H1 (cell line): ENCODE results near the gene KCTD17. TPM values are rescaled to one million over a fixed set of nuclear protein-coding genes. Genes with fewer than 3 reads are reported as not detected.

Experiments used
- CTCF ChIA-PET: fragments of 300-600 bp; sonication (Branson Sonifier 250); formaldehyde crosslinking; loops from one replicate; lab custom pipeline; 2021; ENCODE audit not compliant: partially characterized antibody; lab: Charles Lee
- POLR2A ChIA-PET: fragments of 300-600 bp; sonication (Branson Sonifier 250); formaldehyde crosslinking; loops from one replicate; lab custom pipeline; 2021; ENCODE audit warnings: inconsistent platforms; ENCODE audit not compliant: partially characterized antibody; lab: Charles Lee
- DNase-seq, 2 experiments: peaks; one replicate each; pipeline versions ENCODE4 v3.0.0 to v3.0.0-alpha.2; 2010 to 2022; ENCODE audit warnings: low spot score in 2 of 2, low read depth in 1 of 2, mixed read lengths in 1 of 2
- FAIRE-seq: peaks from 2 replicates; lab custom pipeline; 2011; peaks lifted over from hg19 to GRCh38; lab: Jason Lieb, UNC
- H2AFZ ChIP-seq: 2 replicates; pipeline ENCODE4 v1.8.1; 2012; ENCODE audit warnings: low read length, inconsistent platforms
- H2AK5ac ChIP-seq: 2 replicates; pipeline ENCODE4 v1.6.1; 2013; ENCODE audit warnings: low read depth, low read length
- H2BK120ac ChIP-seq: replicated peaks from 2 replicates; pipeline ENCODE3; 2013; ENCODE audit warnings: low read depth, low read length, inconsistent platforms
- H2BK12ac ChIP-seq: 2 replicates; pipeline ENCODE4 v1.6.1; 2013; ENCODE audit warnings: low read depth, low read length
- H2BK15ac ChIP-seq: 2 replicates; pipeline ENCODE4 v1.6.1; 2013; ENCODE audit warnings: low read length
- H2BK20ac ChIP-seq: 2 replicates; pipeline ENCODE4 v1.6.1; 2013; ENCODE audit warnings: low read length
- H2BK5ac ChIP-seq: 2 replicates; pipeline ENCODE4 v1.6.1; 2013; ENCODE audit warnings: low read depth, low read length
- H3K14ac ChIP-seq: 2 replicates; pipeline ENCODE4 v1.6.1; 2013; ENCODE audit warnings: inconsistent platforms; ENCODE audit not compliant: insufficient read length
- H3K18ac ChIP-seq: 2 replicates; pipeline ENCODE4 v1.6.1; 2013; ENCODE audit warnings: low read length; ENCODE audit errors: extremely low read depth
- H3K23ac ChIP-seq: 2 replicates; pipeline ENCODE4 v1.6.1; 2013; ENCODE audit warnings: inconsistent platforms; ENCODE audit not compliant: insufficient read length
- H3K23me2 ChIP-seq: 2 replicates; pipeline ENCODE4 v1.6.1; 2013; ENCODE audit warnings: low read depth, low read length
- H3K27ac ChIP-seq: 2 replicates; pipeline ENCODE4 v1.6.1; 2011; ENCODE audit warnings: low read depth, low read length, inconsistent platforms
- H3K27me3 ChIP-seq, 4 experiments: replicated peaks in 1 of 4; 1 replicate in 1 of 4; 2 replicates in 3 of 4; pipeline versions ENCODE4 v1.6.1 to v1.8.1; 2011 to 2013; ENCODE audit warnings: low read length in 3 of 4, mild to moderate bottlenecking in 3 of 4, inconsistent platforms in 2 of 4, mixed read lengths in 2 of 4, moderate library complexity in 1 of 4; ENCODE audit not compliant: control insufficient read depth in 3 of 4, insufficient read depth in 3 of 4; ENCODE audit errors: extremely low read depth in 1 of 4
- H3K36me3 ChIP-seq, 4 experiments: 2 replicates each; pipeline versions ENCODE4 v1.6.1 to v1.8.1; 2011 to 2013; ENCODE audit warnings: mild to moderate bottlenecking in 4 of 4, low read length in 3 of 4, moderate library complexity in 2 of 4, control low read depth in 1 of 4, inconsistent platforms in 1 of 4; ENCODE audit not compliant: insufficient read depth in 4 of 4, control insufficient read depth in 2 of 4
- H3K4ac ChIP-seq: replicated peaks from 2 replicates; pipeline ENCODE3; 2013; ENCODE audit warnings: low read length, low read depth, mixed read lengths, inconsistent platforms; ENCODE audit not compliant: insufficient read length
- H3K4me1 ChIP-seq, 4 experiments: replicated peaks in 1 of 4; 1 replicate in 1 of 4; 2 replicates in 3 of 4; pipeline versions ENCODE4 v1.6.1 to v1.8.1; 2011 to 2013; ENCODE audit warnings: low read length in 3 of 4, inconsistent platforms in 2 of 4, mixed read lengths in 1 of 4; ENCODE audit not compliant: insufficient read depth in 4 of 4, control insufficient read depth in 3 of 4
- H3K4me2 ChIP-seq, 2 experiments: 2 replicates each; pipeline versions ENCODE4 v1.6.1 to v1.8.1; 2011 to 2013; ENCODE audit warnings: low read depth in 2 of 2, low read length in 2 of 2, control low read depth in 1 of 2, inconsistent platforms in 1 of 2, mild to moderate bottlenecking in 1 of 2; ENCODE audit not compliant: insufficient read depth in 1 of 2
- H3K4me3 ChIP-seq, 4 experiments: fragments of 200-600, 300-600 bp in 1 of 4; sonication (generic), shearing (Covaris generic), sonication (Bioruptor Twin) in 1 of 4; 2 replicates each; pipeline versions ENCODE4 v1.5.1 to v1.8.1; 2011 to 2016; ENCODE audit warnings: low read length in 4 of 4, low read depth in 3 of 4, control low read depth in 2 of 4, inconsistent platforms in 2 of 4, mild to moderate bottlenecking in 2 of 4, mixed read lengths in 1 of 4, moderate library complexity in 1 of 4; ENCODE audit not compliant: insufficient read depth in 2 of 4; ENCODE audit errors: extremely low read depth in 1 of 4
- H3K56ac ChIP-seq: replicated peaks from 2 replicates; pipeline ENCODE3; 2013; ENCODE audit warnings: low read depth, mild to moderate bottlenecking, mixed read lengths, low read length, inconsistent platforms; ENCODE audit not compliant: insufficient read length
- H3K79me1 ChIP-seq: 2 replicates; pipeline ENCODE4 v1.6.1; 2013; ENCODE audit warnings: low read depth, low read length, control low read depth
- H3K79me2 ChIP-seq, 2 experiments: 2 replicates each; pipeline versions ENCODE4 v1.6.1 to v1.8.1; 2012 to 2013; ENCODE audit warnings: low read length in 2 of 2, mild to moderate bottlenecking in 2 of 2, inconsistent platforms in 1 of 2; ENCODE audit not compliant: insufficient read depth in 2 of 2, control insufficient read depth in 1 of 2
- H3K9ac ChIP-seq, 4 experiments: replicated peaks in 1 of 4; 1 replicate in 1 of 4; 2 replicates in 3 of 4; pipeline versions ENCODE4 v1.6.1 to v1.8.1; 2011 to 2013; ENCODE audit warnings: low read depth in 3 of 4, low read length in 3 of 4, control low read depth in 2 of 4, mild to moderate bottlenecking in 2 of 4, moderate library complexity in 2 of 4, inconsistent platforms in 1 of 4; ENCODE audit errors: extremely low read depth in 1 of 4
- H3K9me3 ChIP-seq, 2 experiments: 2 replicates each; pipeline versions ENCODE4 v1.6.1 to v1.8.1; 2012 to 2013; ENCODE audit warnings: mild to moderate bottlenecking in 2 of 2, moderate library complexity in 2 of 2, control low read depth in 1 of 2, inconsistent platforms in 1 of 2, low read depth in 1 of 2, low read length in 1 of 2, mixed read lengths in 1 of 2; ENCODE audit not compliant: insufficient read depth in 2 of 2
- H4K20me1 ChIP-seq, 2 experiments: replicated peaks in 1 of 2; 2 replicates each; pipeline versions ENCODE3 to v1.8.1; 2011 to 2013; ENCODE audit warnings: inconsistent platforms in 2 of 2, low read length in 2 of 2, mild to moderate bottlenecking in 1 of 2; ENCODE audit not compliant: insufficient read depth in 2 of 2, control insufficient read depth in 1 of 2
- H4K5ac ChIP-seq: 2 replicates; pipeline ENCODE4 v1.6.1; 2013; ENCODE audit warnings: low read length, low read depth, mixed read lengths, inconsistent platforms; ENCODE audit not compliant: insufficient read length
- H4K8ac ChIP-seq: 2 replicates; pipeline ENCODE4 v1.8.0; 2013; ENCODE audit warnings: mild to moderate bottlenecking, moderate library complexity, low read length, inconsistent platforms; ENCODE audit not compliant: insufficient read depth; ENCODE audit errors: extremely low read depth
- H4K91ac ChIP-seq: replicated peaks from 2 replicates; pipeline ENCODE3; 2013; ENCODE audit warnings: low read length, mixed read lengths, inconsistent platforms; ENCODE audit not compliant: insufficient read length
- CREB1 ChIP-seq: IDR thresholded peaks from 2 replicates; pipeline ENCODE4 v1.6.1; 2012; ENCODE audit warnings: inconsistent platforms
- KDM1A ChIP-seq: fragments of 200-600, 300-600 bp; sonication (generic); IDR thresholded peaks from 2 replicates; pipeline ENCODE4 v1.7.1; 2016; ENCODE audit warnings: mild to moderate bottlenecking, low read length, borderline replicate concordance
- NRF1 ChIP-seq: IDR thresholded peaks from 2 replicates; pipeline ENCODE4 v1.6.1; 2011; ENCODE audit warnings: mild to moderate bottlenecking, low read depth, low read length, improper control_type of control experiment
- PHF8 ChIP-seq: fragments of 200-600 bp; sonication (generic); conservative IDR thresholded peaks from 2 replicates; pipeline ENCODE4 v1.7.1; 2012; ENCODE audit warnings: low read depth, mild to moderate bottlenecking, inconsistent platforms, low read length, moderate library complexity
- RNF2 ChIP-seq: fragments of 200-900, 300-1000 bp; sonication (generic); IDR thresholded peaks from 2 replicates; pipeline ENCODE4 v1.7.1; 2016; ENCODE audit warnings: borderline replicate concordance, low read depth, mild to moderate bottlenecking, antibody characterized with exemption, low read length; ENCODE audit not compliant: poor library complexity, severe bottlenecking; ENCODE audit errors: missing control alignments
- WGBS, 2 experiments: shearing (Covaris generic) in 1 of 2; methylation state at CpG; one replicate each; pipeline versions ENCODE4 v1.1.6 to v1.1.7; 2013 to 2015; ENCODE audit warnings: low lambda C conversion rate in 2 of 2, mixed read lengths in 2 of 2, inconsistent platforms in 1 of 2, low coverage in 1 of 2, missing lambda C conversion rate in 1 of 2; ENCODE audit not compliant: insufficient replicate concordance in 2 of 2, insufficient coverage in 1 of 2, insufficient read length in 1 of 2; ENCODE audit errors: extremely low coverage in 1 of 2, missing lambda C conversion rate in 1 of 2; 5-methylcytosine and 5-hydroxymethylcytosine counted together
- polyA plus RNA-seq, 7 experiments: library from polyadenylated mRNA; depleted of rRNA in 3 of 7; stranded (reverse) in 5 of 7; unstranded in 2 of 7; fragments of >200 nt in 5 of 7; fragments of 200-250 nt in 2 of 7; gene quantifications; 1 replicate in 5 of 7; 2 replicates in 1 of 7; 4 replicates in 1 of 7; pipeline versions ENCODE4 v1.2.1 to v1.2.3, GENCODE V29; 2011 to 2013; ENCODE audit warnings: missing spikeins in 2 of 7, mixed read lengths in 2 of 7
- total RNA-seq: library from RNA; stranded (reverse); fragmentation: NEBNext Ultra II Directional; extraction: Animal tissue kit (Norgen Biotek cat#: 25700); gene quantifications from 2 replicates; pipeline ENCODE4 v1.2.1, GENCODE V29; 2021

The KCTD17 gene
- total and polyA plus RNA-seq, 2 of the 8 experiments (the other 6 are each of a cell fraction or from before 2014, with no cell fraction given) = 39.4 to 44.0 TPM

DNA sequence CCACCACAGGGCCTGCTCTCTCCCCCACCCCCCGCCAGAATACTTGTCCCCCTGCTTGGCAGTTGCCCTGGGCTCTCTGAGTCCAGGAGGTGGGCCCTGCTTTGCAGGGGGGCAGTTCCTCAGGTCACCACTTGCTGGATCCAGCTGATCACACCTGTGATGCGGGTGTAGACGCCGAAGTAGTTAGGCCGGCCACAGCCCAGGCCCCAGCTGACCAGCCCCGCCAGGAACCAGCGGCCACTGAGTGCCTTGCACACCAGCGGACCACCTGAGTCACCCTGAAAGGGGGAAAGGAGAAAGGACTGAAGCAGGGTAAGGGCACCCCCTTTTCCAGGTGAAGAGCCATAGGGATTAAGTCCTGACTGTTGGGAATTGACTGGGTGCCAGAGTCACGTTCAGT, 14.4 kb downstream of the KCTD17 start:
- H3K9ac ChIP-seq = no peak overlapping the region
- 79% methylated on average over 6 of the region's 9 CpGs; no CpG with 5 or more reads in 1 of the 2 experiments for WGBS, 2 experiments

More for the DNA sequence above, 14.4 kb downstream of the KCTD17 start:
- Histone ChIP-seq H3K27ac (no peak overlapping the region), H3K56ac (no peak overlapping the region), H2BK12ac (no peak overlapping the region), H3K4me1 (peaks cover 3 to 29% (median 16%) of the 10 kb centered on the region in 4 experiments), H3K9me3 (no peaks in the 10 kb centered on the region), H4K20me1 (peaks cover 0 to 6% of the 10 kb centered on the region in 2 experiments), H3K4me3 (no peak overlapping the region), H4K8ac (peak overlapping the region; percentile 31; the same call in 1 of the 2 replicates), H3K18ac (no peak overlapping the region), H4K5ac (no peak overlapping the region), H3K14ac (no peak overlapping the region), H3K79me2 (no peaks in the 10 kb centered on the region), H3K23me2 (peaks cover 3% of the 10 kb centered on the region; the same call in 1 of the 2 replicates), H2BK120ac (no peak overlapping the region), H3K36me3 (peaks cover 0 to 2% (median 0%) of the 10 kb centered on the region in 4 experiments; a peak in 2 of 8 replicates), H3K4me2 (no peak overlapping the region), H2BK5ac (no peak overlapping the region), H3K23ac (no peak overlapping the region), H2BK20ac (no peak overlapping the region), H3K79me1 (no peaks in the 10 kb centered on the region), H3K27me3 (peaks cover 11 to 53% (median 46%) of the 10 kb centered on the region in 4 experiments), H4K91ac (no peak overlapping the region), H2AFZ (no peak overlapping the region), H3K4ac (no peak overlapping the region), H2AK5ac (no peak overlapping the region), H2BK15ac (no peak overlapping the region)
- POLR2A ChIA-PET = interaction anchor here (0.6 to 1.6 kb wide), 3 partner anchors 11 to 53 kb away, joined by 3 to 4 read pairs (median 3); no protein-coding TSS in a partner anchor
- DNase-seq (no peak), FAIRE-seq (no peak)
- no peak for TF ChIP-seq CREB1
- no peak for TF ChIP-seq NRF1
- TF ChIP-seq PHF8 = no peak
- no peak for TF ChIP-seq RNF2
- no peak for TF ChIP-seq KDM1A
- CTCF ChIA-PET = interaction anchor here (0.9 to 1.0 kb wide), 2 partner anchors 44 to 135 kb away, joined by 3 read pairs; no protein-coding TSS in a partner anchor
